HEK293T (cell line): ENCODE results near the gene ZNFX1.

Source experiments
- CTBP1 ChIP-seq: fragments of 450-650 bp; IDR thresholded peaks from 2 replicates; pipeline ENCODE4 v1.6.1; 2016; ENCODE audit warnings: borderline replicate concordance
- FOXA1 ChIP-seq: fragments of 450-650 bp; IDR thresholded peaks from 2 replicates; pipeline ENCODE4 v1.6.1; 2016; ENCODE audit warnings: mild to moderate bottlenecking
- FOXM1 ChIP-seq: fragments of 450-650 bp; IDR thresholded peaks from 2 replicates; pipeline ENCODE4 v1.6.1; 2017; ENCODE audit warnings: mild to moderate bottlenecking, borderline replicate concordance
- HDGF ChIP-seq: fragments of 450-650 bp; IDR thresholded peaks from 2 replicates; pipeline ENCODE4 v1.6.1; 2017; ENCODE audit warnings: antibody characterized with exemption, borderline replicate concordance
- L3MBTL2 ChIP-seq: fragments of 450-650 bp; conservative IDR thresholded peaks from 2 replicates; pipeline ENCODE4 v1.6.1; 2016; ENCODE audit warnings: mild to moderate bottlenecking
- LEF1 ChIP-seq: fragments of 450-650 bp; IDR thresholded peaks from 2 replicates; pipeline ENCODE4 v1.6.1; 2017; ENCODE audit warnings: mild to moderate bottlenecking, borderline replicate concordance
- SP1 ChIP-seq: fragments of 450-650 bp; IDR thresholded peaks from 2 replicates; pipeline ENCODE4 v1.6.1; 2017
- SUZ12 ChIP-seq: fragments of 450-650 bp; IDR thresholded peaks from 2 replicates; pipeline ENCODE4 v1.6.1; 2016; ENCODE audit warnings: mild to moderate bottlenecking
- ZNF384 ChIP-seq: fragments of 450-650 bp; IDR thresholded peaks from 2 replicates; pipeline ENCODE4 v1.6.1; 2016

DNA sequence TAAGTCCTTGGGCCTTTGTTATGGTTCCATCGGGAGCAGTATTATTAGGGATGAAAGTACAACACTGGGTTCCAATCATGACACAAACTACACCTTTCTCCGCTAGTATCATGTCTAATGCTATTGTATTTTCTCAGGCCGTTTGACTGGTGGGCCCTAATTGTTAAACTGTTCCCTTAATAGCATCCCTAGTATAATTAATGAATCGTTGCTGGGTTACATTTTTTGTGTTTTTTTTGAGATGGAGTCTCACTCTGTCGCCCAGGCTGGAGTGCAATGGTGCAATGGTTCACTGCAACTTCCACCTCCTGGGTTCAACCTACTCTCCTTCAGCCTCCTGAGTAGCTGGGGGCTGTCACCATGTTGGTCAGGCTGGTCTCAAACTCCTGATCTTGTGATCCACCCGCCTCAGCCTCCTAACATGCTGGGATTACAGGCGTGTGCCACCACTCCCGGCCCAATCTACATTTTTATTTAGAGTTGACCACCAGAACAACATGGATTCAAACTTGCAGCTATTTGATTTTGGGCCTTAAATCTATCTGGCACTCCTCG, 4.1 kb upstream of the ZNFX1 start:
- TF ChIP-seq CTBP1 (no peak), FOXM1 (no peak), L3MBTL2 (no peak), FOXA1 (no peak), SP1 (no peak), ZNF384 (no peak), LEF1 (no peak), SUZ12 (no peak), HDGF (no peak)
